ENCODE results near the gene GPX4.
A peak's percentile ranks its signal among the peaks of the same experiment; 100 is the strongest.

Gene GPX4

DNA sequence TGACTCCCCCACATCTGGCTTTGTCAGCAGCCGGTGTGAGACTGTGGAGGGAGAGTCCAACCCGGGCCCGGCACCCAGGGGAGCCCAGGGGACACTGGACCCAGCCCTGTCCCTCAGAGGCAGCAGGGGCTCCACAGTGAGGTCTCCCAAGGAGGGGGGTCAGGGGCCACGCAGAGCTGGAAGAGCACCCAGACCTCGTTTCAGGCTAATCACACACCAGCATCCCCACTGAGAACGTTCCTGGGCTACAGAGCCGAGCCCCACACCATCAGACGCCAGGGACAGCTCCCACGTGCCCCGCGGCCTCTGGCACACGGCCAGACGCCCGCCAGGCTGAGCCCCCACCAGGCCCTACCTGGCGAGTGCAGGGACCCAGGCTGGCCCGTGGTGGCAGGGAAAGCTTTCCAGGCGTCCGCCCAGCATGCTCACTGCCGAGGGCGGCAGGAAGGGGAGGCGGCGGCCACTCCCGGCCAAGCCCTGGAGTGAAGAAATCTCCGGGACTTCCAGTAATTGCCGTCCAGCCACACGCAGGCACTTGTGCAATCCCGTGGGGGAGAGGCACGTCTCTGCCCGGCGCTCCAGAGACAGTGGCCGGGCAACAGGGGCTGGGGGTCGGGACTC lies 51.0 kb downstream of the GPX4 start:
- H3K27ac ChIP-seq, result peak overlapping the region; percentile 54 to 99 (median 90)
- peak overlapping the region in 6 of 7 experiments; percentile 0 to 31 (median 20) for H3K4me3 ChIP-seq

DNA sequence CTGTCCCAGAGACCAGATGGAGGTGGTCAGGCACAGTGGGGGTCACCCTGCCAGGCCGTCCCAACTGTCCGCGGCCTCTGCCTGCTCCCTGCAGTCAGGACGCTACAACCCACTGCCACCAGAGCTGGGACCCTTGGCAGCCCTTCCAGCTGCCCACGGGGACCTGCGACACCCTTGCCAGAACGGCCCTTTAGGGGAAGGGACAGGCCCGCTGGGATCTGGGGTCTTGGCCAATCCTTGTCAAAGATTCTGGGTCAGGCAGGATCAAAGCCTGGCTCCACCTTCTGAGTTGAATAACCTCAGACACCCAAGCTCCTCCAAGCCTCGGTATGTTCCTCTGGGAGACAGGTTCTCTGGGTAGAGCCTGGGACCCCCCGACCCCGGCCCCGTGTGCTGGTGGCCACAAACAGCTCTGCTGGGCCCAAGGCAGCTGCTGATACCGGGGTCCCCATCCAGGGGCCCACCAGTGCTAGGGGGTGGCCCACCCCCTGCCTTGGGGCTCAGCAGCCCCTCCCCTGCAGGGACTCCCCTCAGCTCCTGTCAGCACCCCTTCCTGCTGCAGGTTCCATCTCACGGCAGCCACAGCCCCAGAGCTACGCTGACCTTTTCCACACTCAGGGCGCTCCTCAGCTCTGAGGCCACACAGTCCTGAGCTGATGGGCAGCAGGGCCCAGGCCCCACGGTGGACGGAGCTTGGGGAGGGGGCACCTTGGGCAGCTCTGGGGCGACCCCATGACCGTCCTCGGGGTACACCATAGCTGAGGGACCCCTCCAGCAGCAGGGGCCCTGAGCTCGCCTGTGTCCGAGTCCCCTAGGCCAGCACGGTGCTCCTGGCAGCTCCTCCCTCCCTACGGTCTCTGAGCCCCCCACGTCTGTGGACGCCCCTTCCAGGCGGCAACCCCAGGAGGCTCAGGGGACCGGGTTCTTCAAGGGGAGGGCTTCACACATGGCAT lies 51.8 kb downstream of the GPX4 start:
- H3K27ac ChIP-seq, result peak overlapping the region; percentile 41 to 99 (median 90)
- peak overlapping the region in 3 of 7 experiments; percentile 20 to 31 (median 30) for H3K4me3 ChIP-seq

Measured in skin epidermis (tissue), 12 donors.